Heart left ventricle (tissue), 13 donors: ENCODE measurements around the gene SIRPD.

Source experiments
- POLR2A ChIP-seq, 2 donors: fragments of 450-650 bp; IDR thresholded peaks; one replicate each; pipeline ENCODE4 v1.6.1; 2017; ENCODE audit warnings: antibody characterized with exemption in 2 of 2, mild to moderate bottlenecking in 2 of 2, moderate library complexity in 2 of 2
- TF ChIP-seq, protein P1 (sequence below), 12 donors: fragments of 200-600 bp; sonication (generic) in 4 of 12; IDR thresholded peaks; one replicate each; pipeline versions ENCODE4 v1.5.0 to v1.8.0; 2018 to 2022; ENCODE audit warnings: antibody characterized with exemption in 12 of 12, mild to moderate bottlenecking in 5 of 12
- donor health status: ischemic (EF 13 %, LVEDD 7.1; RV severe dilation, severe dysfunction).
- donor health status: DM: no; HTN: yes; CAD: no.
- donor health status: DM: no; HTN: no; CAD: no.
- donor health status: ischemic (EF 25% LVEDD 6.9; RV normal size, moderate dysfunction).
- donor health status: ischemic (EF 25% LVEDD 5.7; RV mildly dilated, moderate dysfunction).
- donor health status: ischemic (EF 35%, LVEDD 5.7; RV mildly dilated, moderate dysfunction).
- donor health status: nonischemic (EF 11% LVEDD 7.7; RV severe dilation, severe dysfunction).
- donor health status: DM: yes; HTN: yes; CAD: no.
- donor health status: PGD.
- donor health status: ischemic (EF 29% LVEDD 5.4; RV normal size, mild dysfunction).
- donor health status: nonischemic (EF 23%, LVEDD 6.1; RV moderate dilation, normal function).

- TF ChIP-seq, protein P1, sequence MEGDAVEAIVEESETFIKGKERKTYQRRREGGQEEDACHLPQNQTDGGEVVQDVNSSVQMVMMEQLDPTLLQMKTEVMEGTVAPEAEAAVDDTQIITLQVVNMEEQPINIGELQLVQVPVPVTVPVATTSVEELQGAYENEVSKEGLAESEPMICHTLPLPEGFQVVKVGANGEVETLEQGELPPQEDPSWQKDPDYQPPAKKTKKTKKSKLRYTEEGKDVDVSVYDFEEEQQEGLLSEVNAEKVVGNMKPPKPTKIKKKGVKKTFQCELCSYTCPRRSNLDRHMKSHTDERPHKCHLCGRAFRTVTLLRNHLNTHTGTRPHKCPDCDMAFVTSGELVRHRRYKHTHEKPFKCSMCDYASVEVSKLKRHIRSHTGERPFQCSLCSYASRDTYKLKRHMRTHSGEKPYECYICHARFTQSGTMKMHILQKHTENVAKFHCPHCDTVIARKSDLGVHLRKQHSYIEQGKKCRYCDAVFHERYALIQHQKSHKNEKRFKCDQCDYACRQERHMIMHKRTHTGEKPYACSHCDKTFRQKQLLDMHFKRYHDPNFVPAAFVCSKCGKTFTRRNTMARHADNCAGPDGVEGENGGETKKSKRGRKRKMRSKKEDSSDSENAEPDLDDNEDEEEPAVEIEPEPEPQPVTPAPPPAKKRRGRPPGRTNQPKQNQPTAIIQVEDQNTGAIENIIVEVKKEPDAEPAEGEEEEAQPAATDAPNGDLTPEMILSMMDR (IDR thresholded peaks at IDR 0.05) = no peak
- no peak for TF ChIP-seq POLR2A (IDR thresholded peaks at IDR 0.05)
Measured at GRCh38 chr20:1486566-1486965, 70.9 kb downstream of the SIRPD start.
